Stomach (tissue), 4 donors: ENCODE data around the gene ZNF711.

Experiments
- CTCF ChIP-seq, 7 experiments: fragments of 450-650 bp in 4 of 7; fragments of 200-600 bp in 3 of 7; sonication (generic) in 3 of 7; IDR thresholded peaks; one replicate each; pipeline ENCODE4 v1.5.1; 2016 to 2019; ENCODE audit warnings: antibody characterized with exemption in 7 of 7, control low read depth in 2 of 7, mild to moderate bottlenecking in 1 of 7
- POLR2AphosphoS5 ChIP-seq, 3 donors: sonication (generic); formaldehyde crosslinking; IDR thresholded peaks; one replicate each; pipeline ENCODE4 v1.6.1; 2016; ENCODE audit warnings: antibody characterized with exemption in 3 of 3

GRCh38 chrX:85243155-85243554, 636 bp upstream of the ZNF711 start:
- no peak for TF ChIP-seq CTCF (IDR thresholded peaks at IDR 0.05)
- no peak for TF ChIP-seq POLR2AphosphoS5 (IDR thresholded peaks at IDR 0.05)
